Osteocyte (in vitro differentiated cells): ENCODE measurements around the gene GPR75. TPM values are rescaled to one million over a fixed set of nuclear protein-coding genes. Genes with fewer than 3 reads are reported as not detected.

Experiments
- DNase-seq: peaks from one replicate; pipeline ENCODE4 v3.0.0; 2021; ENCODE audit warnings: mixed read lengths; ENCODE audit not compliant: unreplicated experiment; ENCODE audit errors: extremely low spot score
- H3K27ac Mint-ChIP-seq: one replicate; pipeline ENCODE4 v1.8.0; 2021; ENCODE audit warnings: mild to moderate bottlenecking, mixed read lengths; ENCODE audit not compliant: unreplicated experiment
- H3K27me3 Mint-ChIP-seq: one replicate; pipeline ENCODE4 v1.8.0; 2021; ENCODE audit warnings: mixed read lengths; ENCODE audit not compliant: unreplicated experiment
- H3K36me3 Mint-ChIP-seq: one replicate; pipeline ENCODE4 v1.8.0; 2021; ENCODE audit warnings: mixed read lengths; ENCODE audit not compliant: unreplicated experiment
- H3K4me1 Mint-ChIP-seq: one replicate; pipeline ENCODE4 v1.8.0; 2021; ENCODE audit warnings: mixed read lengths; ENCODE audit not compliant: unreplicated experiment
- H3K4me3 Mint-ChIP-seq: one replicate; pipeline ENCODE4 v1.8.0; 2021; ENCODE audit warnings: mild to moderate bottlenecking, moderate library complexity, mixed read lengths; ENCODE audit not compliant: unreplicated experiment
- H3K9me3 Mint-ChIP-seq: one replicate; pipeline ENCODE4 v1.8.0; 2021; ENCODE audit warnings: mixed read lengths; ENCODE audit not compliant: unreplicated experiment
- total RNA-seq: library from RNA; stranded (reverse); gene quantifications from 2 replicates; pipeline ENCODE4 v1.2.1, GENCODE V29; 2021
- TF ChIP-seq, protein P1 (sequence below): fragments of 200-600 bp; sonication (generic); IDR thresholded peaks from 2 replicates; pipeline ENCODE4 v1.5.0; 2021; ENCODE audit warnings: antibody characterized with exemption, mild to moderate bottlenecking, moderate library complexity

GPR75 gene
- total RNA-seq, 1 donor from 2014 or later = 1.2 TPM

DNA sequence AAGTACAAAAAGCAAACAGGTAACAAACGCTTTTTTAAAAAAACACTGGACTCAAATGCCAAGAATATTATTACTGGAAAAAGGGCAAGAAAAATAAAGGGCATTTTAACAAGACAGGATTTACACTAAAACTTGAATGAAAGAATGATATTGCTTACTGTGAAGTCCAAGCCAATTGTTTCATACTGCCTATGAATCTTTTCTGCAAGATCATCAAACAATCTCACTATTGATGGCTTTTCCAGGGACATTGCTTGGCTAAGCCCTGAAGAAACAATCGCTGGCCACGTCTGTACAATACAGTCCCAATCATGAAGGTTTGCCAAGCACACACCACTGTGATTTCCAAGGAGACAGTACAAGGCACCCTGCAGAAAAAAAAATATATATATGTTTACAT is 41.4 kb upstream of the GPR75 start:
- Mint-ChIP-seq H3K4me1 (peaks cover 4% of the 10 kb centered on the region), H3K27me3 (no peaks in the 10 kb centered on the region), H3K9me3 (no peaks in the 10 kb centered on the region), H3K4me3 (no peak overlapping the region), H3K36me3 (peaks cover 48% of the 10 kb centered on the region), H3K27ac (no peak overlapping the region)
- no peak for DNase-seq
- TF ChIP-seq, protein P1, sequence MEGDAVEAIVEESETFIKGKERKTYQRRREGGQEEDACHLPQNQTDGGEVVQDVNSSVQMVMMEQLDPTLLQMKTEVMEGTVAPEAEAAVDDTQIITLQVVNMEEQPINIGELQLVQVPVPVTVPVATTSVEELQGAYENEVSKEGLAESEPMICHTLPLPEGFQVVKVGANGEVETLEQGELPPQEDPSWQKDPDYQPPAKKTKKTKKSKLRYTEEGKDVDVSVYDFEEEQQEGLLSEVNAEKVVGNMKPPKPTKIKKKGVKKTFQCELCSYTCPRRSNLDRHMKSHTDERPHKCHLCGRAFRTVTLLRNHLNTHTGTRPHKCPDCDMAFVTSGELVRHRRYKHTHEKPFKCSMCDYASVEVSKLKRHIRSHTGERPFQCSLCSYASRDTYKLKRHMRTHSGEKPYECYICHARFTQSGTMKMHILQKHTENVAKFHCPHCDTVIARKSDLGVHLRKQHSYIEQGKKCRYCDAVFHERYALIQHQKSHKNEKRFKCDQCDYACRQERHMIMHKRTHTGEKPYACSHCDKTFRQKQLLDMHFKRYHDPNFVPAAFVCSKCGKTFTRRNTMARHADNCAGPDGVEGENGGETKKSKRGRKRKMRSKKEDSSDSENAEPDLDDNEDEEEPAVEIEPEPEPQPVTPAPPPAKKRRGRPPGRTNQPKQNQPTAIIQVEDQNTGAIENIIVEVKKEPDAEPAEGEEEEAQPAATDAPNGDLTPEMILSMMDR = no peak

GRCh38 chr2:53896864-53897263 is 37.1 kb upstream of the GPR75 start:
- H3K36me3 Mint-ChIP-seq = peaks cover 58% of the 10 kb centered on the region
- DNase-seq = no peak

DNA sequence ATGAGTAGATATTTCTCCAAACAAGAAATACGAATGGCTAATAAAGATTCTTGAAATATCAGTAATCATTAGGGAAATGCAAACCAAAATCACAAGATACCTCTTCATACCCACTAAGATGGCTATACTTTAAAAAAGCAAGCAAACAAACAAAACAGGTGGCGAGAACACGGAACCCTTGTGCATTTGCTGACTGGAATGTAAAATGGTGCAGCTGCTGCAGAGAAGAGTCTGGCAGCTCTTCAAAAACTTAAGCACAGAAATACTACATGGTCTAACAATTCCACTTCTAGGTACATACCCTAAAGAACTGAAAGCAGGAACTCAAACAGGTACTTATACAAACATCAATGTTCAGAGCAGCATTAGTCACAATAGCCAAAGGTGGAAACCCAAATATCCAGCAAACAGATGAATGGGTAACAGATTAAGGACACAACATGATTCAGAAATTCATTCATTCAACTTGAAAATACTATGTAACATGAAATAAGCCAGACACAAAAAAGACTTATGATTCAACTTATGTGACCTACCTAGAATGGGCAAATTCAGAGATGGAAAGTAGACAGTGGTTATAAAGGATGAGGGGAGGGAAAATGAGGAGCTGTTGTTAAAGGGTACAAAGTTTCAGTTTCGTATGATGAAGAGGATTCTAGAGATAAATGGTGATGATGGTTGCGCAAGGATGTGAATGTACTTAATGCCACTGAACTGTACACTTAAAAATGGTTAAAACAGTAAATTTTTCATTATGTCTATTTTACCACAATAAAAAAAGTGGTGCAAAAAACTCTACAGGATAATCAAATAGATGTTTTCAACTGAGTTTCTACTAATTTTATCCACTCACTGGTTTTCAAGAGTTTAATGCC is 26.9 kb upstream of the GPR75 start:
- H3K4me3 Mint-ChIP-seq = no peak overlapping the region
- TF ChIP-seq, protein P1 = no peak
- peaks cover 66% of the 10 kb centered on the region for H3K36me3 Mint-ChIP-seq
- DNase-seq = no peak
- no peaks in the 10 kb centered on the region for H3K9me3 Mint-ChIP-seq
- H3K4me1 Mint-ChIP-seq = no peaks in the 10 kb centered on the region
- no peaks in the 10 kb centered on the region for H3K27me3 Mint-ChIP-seq
- no peak overlapping the region for H3K27ac Mint-ChIP-seq

More at GRCh38 chr2:53896864-53897263, 37.1 kb upstream of the GPR75 start:
- H3K9me3 Mint-ChIP-seq = no peaks in the 10 kb centered on the region
- H3K4me1 Mint-ChIP-seq = peaks cover 4% of the 10 kb centered on the region
- no peak overlapping the region for H3K27ac Mint-ChIP-seq
- TF ChIP-seq, protein P1 = no peak
- no peaks in the 10 kb centered on the region for H3K27me3 Mint-ChIP-seq
- no peak overlapping the region for H3K4me3 Mint-ChIP-seq

GRCh38 chr2:53884883-53885282 is 25.1 kb upstream of the GPR75 start:
- TF ChIP-seq, protein P1 = no peak

GRCh38 chr2:53881986-53882385 is 22.2 kb upstream of the GPR75 start:
- Mint-ChIP-seq H3K27ac (no peak overlapping the region), H3K27me3 (no peaks in the 10 kb centered on the region), H3K9me3 (no peaks in the 10 kb centered on the region), H3K4me3 (no peak overlapping the region), H3K4me1 (no peaks in the 10 kb centered on the region), H3K36me3 (peaks cover 57% of the 10 kb centered on the region)
- TF ChIP-seq, protein P1 = no peak
- no peak for DNase-seq

More at GRCh38 chr2:53884883-53885282, 25.1 kb upstream of the GPR75 start:
- H3K36me3 Mint-ChIP-seq = peaks cover 63% of the 10 kb centered on the region
- no peaks in the 10 kb centered on the region for H3K4me1 Mint-ChIP-seq
- no peaks in the 10 kb centered on the region for H3K9me3 Mint-ChIP-seq
- no peaks in the 10 kb centered on the region for H3K27me3 Mint-ChIP-seq
- H3K27ac Mint-ChIP-seq = no peak overlapping the region
- no peak for DNase-seq
- H3K4me3 Mint-ChIP-seq = no peak overlapping the region
